Measurements from ENCODE around the gene GPN1. TPM values are rescaled to one million over a fixed set of nuclear protein-coding genes. Genes with fewer than 3 reads are reported as not detected.
"Not testable (repeated sequence)": the region's sequence is repeated elsewhere in the genome, so short reads cannot be mapped to it uniquely, and the experiment has no call there.

GPN1 gene
- polyA plus RNA-seq, 3 donors: 63.9 to 69.7 (median 67.3) TPM

GRCh38 chr2:27626323-27626722 is 2.5 kb upstream of the GPN1 start:
- DNase-seq (ENCODE audit: low read depth in 3 of 3, low spot score in 2 of 3): not testable (repeated sequence)

- not testable (repeated sequence) for DNase-seq (ENCODE audit: low read depth in 3 of 3, low spot score in 2 of 3)
Observed at GRCh38 chr2:27626921-27627320, 1.9 kb upstream of the GPN1 start.

GRCh38 chr2:27627963-27628766 is 685 bp upstream of the GPN1 start:
- DNase-seq (ENCODE audit: low read depth in 3 of 3, low spot score in 2 of 3): peak in 1 of 3 donors; percentile 0

- not testable (repeated sequence) for DNase-seq (ENCODE audit: low read depth in 3 of 3, low spot score in 2 of 3)
Observed at GRCh38 chr2:27630257-27630656, 1.4 kb downstream of the GPN1 start.

GRCh38 chr2:27634291-27634690 is 5.4 kb downstream of the GPN1 start:
- DNase-seq (ENCODE audit: low read depth in 3 of 3, low spot score in 2 of 3): no peak

GRCh38 chr2:27636766-27637165 is 7.9 kb downstream of the GPN1 start:
- no peak for DNase-seq (ENCODE audit: low read depth in 3 of 3, low spot score in 2 of 3)

GRCh38 chr2:27638037-27638637 is 9.3 kb downstream of the GPN1 start:
- no peak for DNase-seq (ENCODE audit: low read depth in 3 of 3, low spot score in 2 of 3)

GRCh38 chr2:27638709-27639108 is 9.9 kb downstream of the GPN1 start:
- no peak for DNase-seq (ENCODE audit: low read depth in 3 of 3, low spot score in 2 of 3)

GRCh38 chr2:27640722-27641245 is 11.9 kb downstream of the GPN1 start:
- DNase-seq (ENCODE audit: low read depth in 3 of 3, low spot score in 2 of 3): no peak

- DNase-seq (ENCODE audit: low read depth in 3 of 3, low spot score in 2 of 3): no peak
Observed at GRCh38 chr2:27645197-27645596, 16.3 kb downstream of the GPN1 start.

GRCh38 chr2:27647289-27647688 is 18.4 kb downstream of the GPN1 start:
- DNase-seq (ENCODE audit: low read depth in 3 of 3, low spot score in 2 of 3): no peak

- no peak for DNase-seq (ENCODE audit: low read depth in 3 of 3, low spot score in 2 of 3)
Observed at GRCh38 chr2:27647737-27648136, 18.9 kb downstream of the GPN1 start.

- DNase-seq (ENCODE audit: low read depth in 3 of 3, low spot score in 2 of 3): no peak
Observed at GRCh38 chr2:27651056-27651455, 22.2 kb downstream of the GPN1 start.

- DNase-seq (ENCODE audit: low read depth in 3 of 3, low spot score in 2 of 3): no peak
Observed at GRCh38 chr2:27652341-27652740, 23.5 kb downstream of the GPN1 start.

- no peak for DNase-seq (ENCODE audit: low read depth in 3 of 3, low spot score in 2 of 3)
Observed at GRCh38 chr2:27652790-27653189, 23.9 kb downstream of the GPN1 start.

GRCh38 chr2:27653397-27653796 is 24.5 kb downstream of the GPN1 start:
- no peak for DNase-seq (ENCODE audit: low read depth in 3 of 3, low spot score in 2 of 3)

- no peak for DNase-seq (ENCODE audit: low read depth in 3 of 3, low spot score in 2 of 3)
Observed at GRCh38 chr2:27655155-27655951, 26.5 kb downstream of the GPN1 start.

GRCh38 chr2:27661371-27661770 is 32.5 kb downstream of the GPN1 start:
- DNase-seq (ENCODE audit: low read depth in 3 of 3, low spot score in 2 of 3): no peak

GRCh38 chr2:27663285-27664153 is 34.7 kb downstream of the GPN1 start, which contains the start of the genes SLC4A1AP and SUPT7L:
TSS of gene SLC4A1AP (plus strand) at chr2:27663889. CDS start at chr2:27663915, 26 bp downstream.
TSS of gene SUPT7L (minus strand) at chr2:27663614. CDS start at chr2:27662192, 1,422 bp downstream.
- peak; percentile 74 to 92 (median 78) for DNase-seq (ENCODE audit: low read depth in 3 of 3, low spot score in 2 of 3)

- DNase-seq (ENCODE audit: low read depth in 3 of 3, low spot score in 2 of 3): no peak
Observed at GRCh38 chr2:27664154-27664574, 35.3 kb downstream of the GPN1 start.
